Tibial nerve (tissue), 4 donors: ENCODE data around the gene CEP164. TPM values are rescaled to one million over a fixed set of nuclear protein-coding genes. Genes with fewer than 3 reads are reported as not detected.

Experiments used
- DNase-seq, 2 donors: peaks; one replicate each; pipeline ENCODE4 v3.0.0-alpha.2; 2019; ENCODE audit warnings: low spot score in 2 of 2
- H3K27ac ChIP-seq, 4 donors: fragments of 200-600 bp; sonication (generic) in 3 of 4; one replicate each; pipeline ENCODE4 v1.5.1; 2017 to 2019; ENCODE audit warnings: mild to moderate bottlenecking in 1 of 4
- H3K27me3 ChIP-seq, 2 donors: fragments of 200-600 bp; sonication (generic) in 1 of 2; one replicate each; pipeline versions ENCODE4 v1.5.1 to v1.6.0; 2017 to 2019
- H3K36me3 ChIP-seq, 3 donors: fragments of 200-600 bp; sonication (generic); one replicate each; pipeline ENCODE4 v1.5.1; 2018 to 2019
- H3K4me1 ChIP-seq, 4 donors: fragments of 200-600 bp; sonication (generic) in 3 of 4; one replicate each; pipeline ENCODE4 v1.5.1; 2017 to 2019
- H3K4me3 ChIP-seq, 4 donors: fragments of 200-600 bp; sonication (generic) in 3 of 4; one replicate each; pipeline ENCODE4 v1.5.1; 2017 to 2019; ENCODE audit warnings: mild to moderate bottlenecking in 1 of 4, moderate library complexity in 1 of 4
- H3K9me3 ChIP-seq, 4 donors: fragments of 200-600 bp; sonication (generic) in 3 of 4; one replicate each; pipeline ENCODE4 v1.5.1; 2017 to 2019
- EP300 ChIP-seq, 2 donors: sonication (generic); formaldehyde crosslinking; IDR thresholded peaks; one replicate each; pipeline ENCODE4 v1.6.1; 2017; ENCODE audit warnings: antibody characterized with exemption in 2 of 2, mild to moderate bottlenecking in 1 of 2
- POLR2A ChIP-seq, 2 donors: fragments of 450-650 bp; IDR thresholded peaks; one replicate each; pipeline ENCODE4 v1.6.1; 2017; ENCODE audit warnings: antibody characterized with exemption in 2 of 2, mild to moderate bottlenecking in 2 of 2, moderate library complexity in 2 of 2
- WGBS, 2 donors: methylation state at CpG; one replicate each; pipeline ENCODE4 v1.1.5; 2018; 5-methylcytosine and 5-hydroxymethylcytosine counted together
- total RNA-seq, 4 donors: library from RNA; depleted of rRNA; stranded (reverse); fragments of >200 nt; gene quantifications; one replicate each; pipeline ENCODE4 v1.1.0, GENCODE V29; 2016
- TF ChIP-seq, protein P1 (sequence below), 5 experiments: fragments of 200-600 bp in 3 of 5; fragments of 450-650 bp in 2 of 5; sonication (generic) in 3 of 5; IDR thresholded peaks; one replicate each; pipeline ENCODE4 v1.5.1; 2016 to 2019; ENCODE audit warnings: antibody characterized with exemption in 5 of 5, mild to moderate bottlenecking in 3 of 5, moderate library complexity in 2 of 5

The CEP164 gene
- total RNA-seq, 4 donors from 2014 or later: 23.9 to 53.4 (median 39.4) TPM

DNA sequence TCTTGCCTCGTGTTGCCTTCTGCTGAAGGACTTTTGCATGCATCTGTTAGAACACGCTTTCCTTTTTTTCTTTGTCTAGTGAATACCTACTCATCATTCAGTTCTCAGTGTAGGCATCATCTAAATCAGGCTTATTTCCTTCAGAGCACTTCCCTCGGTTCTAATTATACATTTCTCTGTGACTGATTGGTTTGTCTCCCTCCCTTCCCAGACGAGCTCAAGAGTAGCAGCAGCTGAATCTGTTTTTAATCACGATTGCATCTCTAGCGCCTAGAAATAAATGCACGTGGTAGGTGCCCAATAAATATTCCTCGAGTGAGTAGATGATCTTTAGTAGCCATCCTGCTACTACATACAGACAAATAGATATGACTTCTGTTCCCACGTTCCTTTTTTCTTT, 6.3 kb downstream of the CEP164 start:
- no peaks in the 10 kb centered on the region for H3K9me3 ChIP-seq
- peaks cover 0 to 38% (median 0%) of the 10 kb centered on the region in 3 donors for H3K36me3 ChIP-seq
- no peak overlapping the region for H3K4me3 ChIP-seq
- 76 to 78% methylated on average over 9 of the region's 9 CpGs for WGBS, 2 donors
- no peak for DNase-seq
- H3K27ac ChIP-seq: no peak overlapping the region
- TF ChIP-seq EP300 (IDR thresholded peaks at IDR 0.05): no peak
- TF ChIP-seq, protein P1, sequence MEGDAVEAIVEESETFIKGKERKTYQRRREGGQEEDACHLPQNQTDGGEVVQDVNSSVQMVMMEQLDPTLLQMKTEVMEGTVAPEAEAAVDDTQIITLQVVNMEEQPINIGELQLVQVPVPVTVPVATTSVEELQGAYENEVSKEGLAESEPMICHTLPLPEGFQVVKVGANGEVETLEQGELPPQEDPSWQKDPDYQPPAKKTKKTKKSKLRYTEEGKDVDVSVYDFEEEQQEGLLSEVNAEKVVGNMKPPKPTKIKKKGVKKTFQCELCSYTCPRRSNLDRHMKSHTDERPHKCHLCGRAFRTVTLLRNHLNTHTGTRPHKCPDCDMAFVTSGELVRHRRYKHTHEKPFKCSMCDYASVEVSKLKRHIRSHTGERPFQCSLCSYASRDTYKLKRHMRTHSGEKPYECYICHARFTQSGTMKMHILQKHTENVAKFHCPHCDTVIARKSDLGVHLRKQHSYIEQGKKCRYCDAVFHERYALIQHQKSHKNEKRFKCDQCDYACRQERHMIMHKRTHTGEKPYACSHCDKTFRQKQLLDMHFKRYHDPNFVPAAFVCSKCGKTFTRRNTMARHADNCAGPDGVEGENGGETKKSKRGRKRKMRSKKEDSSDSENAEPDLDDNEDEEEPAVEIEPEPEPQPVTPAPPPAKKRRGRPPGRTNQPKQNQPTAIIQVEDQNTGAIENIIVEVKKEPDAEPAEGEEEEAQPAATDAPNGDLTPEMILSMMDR (IDR thresholded peaks at IDR 0.05): no peak
- TF ChIP-seq POLR2A (IDR thresholded peaks at IDR 0.05): no peak
- peaks cover 0 to 24% (median 6%) of the 10 kb centered on the region in 4 donors for H3K4me1 ChIP-seq
- H3K27me3 ChIP-seq: no peaks in the 10 kb centered on the region

DNA sequence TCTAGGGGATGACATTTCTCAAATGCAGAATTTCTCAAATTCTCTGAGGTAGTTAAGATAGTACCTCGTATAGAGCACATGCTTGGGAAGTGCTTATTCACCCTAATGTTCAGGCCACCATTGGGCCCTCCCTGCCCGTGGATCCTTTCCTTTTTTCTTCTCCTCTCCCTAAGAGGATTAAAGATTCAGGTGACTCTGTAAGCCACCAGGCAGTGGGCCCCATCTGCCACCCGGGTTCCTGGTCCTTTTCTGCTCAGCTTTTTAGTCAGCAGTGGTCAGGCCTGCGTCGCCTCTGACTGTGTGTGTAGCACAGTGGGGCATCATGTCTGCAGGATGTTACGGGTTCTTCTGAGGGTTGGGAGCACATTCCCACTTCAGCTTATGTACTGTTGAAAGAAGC, 7.2 kb downstream of the CEP164 start:
- 87 to 93% methylated on average over 5 to 6 of the region's 6 CpGs for WGBS, 2 donors
- peaks cover 0 to 46% (median 2%) of the 10 kb centered on the region in 3 donors for H3K36me3 ChIP-seq
- TF ChIP-seq EP300 (IDR thresholded peaks at IDR 0.05) (no peak), POLR2A (IDR thresholded peaks at IDR 0.05) (no peak)
- TF ChIP-seq, protein P1 (IDR thresholded peaks at IDR 0.05): no peak
- DNase-seq: no peak
- no peak overlapping the region for H3K4me3 ChIP-seq
- H3K27me3 ChIP-seq: no peaks in the 10 kb centered on the region
- H3K27ac ChIP-seq: no peak overlapping the region
- H3K9me3 ChIP-seq: no peaks in the 10 kb centered on the region
- peaks cover 0 to 15% (median 0%) of the 10 kb centered on the region in 4 donors for H3K4me1 ChIP-seq

DNA sequence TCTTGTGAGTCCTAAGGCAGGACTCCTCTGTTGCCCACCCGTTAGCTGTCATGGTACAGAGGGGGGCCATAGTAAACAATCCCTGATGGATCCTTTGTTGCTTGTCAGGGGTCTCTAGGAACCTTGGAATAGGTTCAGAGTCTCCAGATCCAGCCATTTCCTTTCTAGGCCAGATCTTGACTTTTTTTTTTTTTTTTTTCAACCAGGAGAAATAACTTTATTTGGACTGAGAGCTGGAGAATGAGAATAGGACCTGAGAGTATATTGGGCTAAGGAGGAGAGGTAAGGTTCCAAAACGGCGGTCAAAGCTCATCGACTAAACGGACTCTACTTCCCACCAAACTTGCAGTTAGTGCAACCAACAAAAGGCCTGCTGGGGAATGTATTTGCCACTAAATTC, 7.7 kb downstream of the CEP164 start:
- no peak overlapping the region for H3K4me3 ChIP-seq
- H3K9me3 ChIP-seq: no peaks in the 10 kb centered on the region
- peaks cover 0 to 51% (median 5%) of the 10 kb centered on the region in 3 donors for H3K36me3 ChIP-seq
- H3K27me3 ChIP-seq: no peaks in the 10 kb centered on the region
- DNase-seq: no peak
- TF ChIP-seq POLR2A (IDR thresholded peaks at IDR 0.05) (no peak), EP300 (IDR thresholded peaks at IDR 0.05) (no peak)
- TF ChIP-seq, protein P1 (IDR thresholded peaks at IDR 0.05): no peak
- 90 to 93% methylated on average over 5 of the region's 5 CpGs for WGBS, 2 donors
- peaks cover 0 to 10% (median 0%) of the 10 kb centered on the region in 4 donors for H3K4me1 ChIP-seq
- H3K27ac ChIP-seq: no peak overlapping the region

DNA sequence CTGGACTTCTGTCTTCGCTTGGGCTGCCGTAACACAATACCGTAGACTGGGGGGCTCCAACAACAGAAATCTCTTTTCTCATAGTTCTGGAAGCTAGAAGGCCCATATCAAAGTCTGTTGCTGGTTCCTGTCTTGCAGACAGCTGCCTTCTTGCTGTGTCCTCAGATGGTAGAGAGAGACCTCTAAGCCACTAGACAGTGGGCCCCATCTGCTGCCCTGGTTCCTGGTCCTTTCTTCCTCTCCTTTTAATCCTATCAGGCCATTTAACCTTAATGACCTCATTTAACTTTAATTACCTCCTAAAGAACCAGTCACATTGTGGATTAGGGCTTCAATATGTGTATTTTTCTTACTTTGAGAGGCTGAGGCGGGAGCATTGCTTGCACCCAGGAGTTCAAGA, 9.4 kb downstream of the CEP164 start:
- H3K36me3 ChIP-seq: peaks cover 0 to 67% (median 5%) of the 10 kb centered on the region in 3 donors
- H3K4me1 ChIP-seq: no peaks in the 10 kb centered on the region
- H3K27ac ChIP-seq: no peak overlapping the region
- WGBS, 2 donors: 97 to 100% methylated on average over 4 of the region's 4 CpGs
- TF ChIP-seq, protein P1 (IDR thresholded peaks at IDR 0.05): no peak
- no peak for TF ChIP-seq EP300 (IDR thresholded peaks at IDR 0.05)
- TF ChIP-seq POLR2A (IDR thresholded peaks at IDR 0.05): no peak
- no peaks in the 10 kb centered on the region for H3K27me3 ChIP-seq
- no peak for DNase-seq
- H3K4me3 ChIP-seq: no peak overlapping the region
- no peaks in the 10 kb centered on the region for H3K9me3 ChIP-seq

DNA sequence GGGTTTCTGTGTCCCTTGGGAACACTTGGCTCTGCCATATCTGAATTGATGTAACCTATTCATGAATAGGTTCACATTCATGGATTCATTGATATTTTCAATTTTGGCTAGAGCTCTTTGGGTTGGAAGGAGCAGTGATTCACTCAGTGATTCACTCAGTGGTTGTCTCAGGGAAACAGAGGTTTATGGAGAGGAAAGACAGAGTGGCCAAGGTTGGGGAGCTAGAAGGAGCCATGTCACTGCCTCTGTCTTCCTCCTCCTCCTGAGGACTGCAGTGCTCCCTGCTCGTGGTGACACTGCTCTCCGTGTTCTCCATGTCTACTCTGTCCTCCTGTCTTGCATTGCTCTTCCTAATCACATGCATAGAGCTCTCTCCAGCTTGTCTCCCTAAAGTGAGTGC, 17.4 kb downstream of the CEP164 start:
- H3K9me3 ChIP-seq: no peaks in the 10 kb centered on the region
- H3K4me1 ChIP-seq: no peaks in the 10 kb centered on the region
- peaks cover 0 to 86% (median 8%) of the 10 kb centered on the region in 3 donors for H3K36me3 ChIP-seq
- no peaks in the 10 kb centered on the region for H3K27me3 ChIP-seq
- TF ChIP-seq, protein P1 (IDR thresholded peaks at IDR 0.05): no peak
- TF ChIP-seq POLR2A (IDR thresholded peaks at IDR 0.05) (no peak), EP300 (IDR thresholded peaks at IDR 0.05) (no peak)
- H3K4me3 ChIP-seq: no peak overlapping the region
- no peak for DNase-seq
- H3K27ac ChIP-seq: no peak overlapping the region
- WGBS, 2 donors: 92 to 95% methylated on average over 2 of the region's 2 CpGs
